NCI-H2029 (cell line): Measurements from ENCODE around the gene ZC3H12C.

Source experiments
- DNase-seq: peaks from one replicate; lab custom pipeline; 2025; lab: John Stamatoyannopoulos, UW

ZC3H12C gene

GRCh38 chr11:110077346-110077745 is 15.8 kb upstream of the ZC3H12C start:
- no peak for DNase-seq

GRCh38 chr11:110077831-110078325 is 15.3 kb upstream of the ZC3H12C start:
- DNase-seq, result no peak

GRCh38 chr11:110078923-110079544 is 14.2 kb upstream of the ZC3H12C start:
- DNase-seq, result no peak

- no peak for DNase-seq
Measured at GRCh38 chr11:110079726-110080125, 13.5 kb upstream of the ZC3H12C start.

- DNase-seq, result no peak
Measured at GRCh38 chr11:110081462-110082376, 11.5 kb upstream of the ZC3H12C start.

GRCh38 chr11:110082899-110083298 is 10.3 kb upstream of the ZC3H12C start:
- no peak for DNase-seq

GRCh38 chr11:110085255-110085838 is 7.8 kb upstream of the ZC3H12C start:
- DNase-seq, result no peak

GRCh38 chr11:110086892-110087309 is 6.3 kb upstream of the ZC3H12C start:
- DNase-seq, result no peak

GRCh38 chr11:110087812-110088534 is 5.2 kb upstream of the ZC3H12C start:
- DNase-seq, result no peak

GRCh38 chr11:110088535-110089344 is 4.5 kb upstream of the ZC3H12C start:
- no peak for DNase-seq

- DNase-seq, result no peak
Measured at GRCh38 chr11:110089617-110090282, 3.4 kb upstream of the ZC3H12C start.

- DNase-seq, result no peak
Measured at GRCh38 chr11:110090466-110091026, 2.6 kb upstream of the ZC3H12C start.

- DNase-seq, result no peak
Measured at GRCh38 chr11:110092111-110092514, 1.1 kb upstream of the ZC3H12C start.

GRCh38 chr11:110093407-110094297 is 460 bp downstream of the ZC3H12C start:
- DNase-seq, result no peak

- DNase-seq, result no peak
Measured at GRCh38 chr11:110094298-110095285, 1.4 kb downstream of the ZC3H12C start.

GRCh38 chr11:110095554-110095953 is 2.4 kb downstream of the ZC3H12C start:
- DNase-seq, result no peak

GRCh38 chr11:110096496-110096895 is 3.3 kb downstream of the ZC3H12C start:
- DNase-seq, result no peak

GRCh38 chr11:110097459-110098012 is 4.3 kb downstream of the ZC3H12C start:
- no peak for DNase-seq
